Astrocyte of the cerebellum (primary cell): Measurements from ENCODE around the gene NCOA5.
A peak's percentile ranks its signal among the peaks of the same experiment; 100 is the strongest.

Experiments used
- DNase-seq: peaks from one replicate; pipeline ENCODE4 v3.0.0-alpha.2; 2011; ENCODE audit warnings: low read depth
- H3K4me3 ChIP-seq: 2 replicates; pipeline ENCODE4 v1.5.1; 2011; ENCODE audit warnings: mild to moderate bottlenecking, low read depth, low read length, moderate library complexity
- CTCF ChIP-seq: IDR thresholded peaks from 2 replicates; pipeline ENCODE4 v1.5.1; 2012; ENCODE audit warnings: low read length, low read depth, moderate library complexity, mild to moderate bottlenecking; ENCODE audit errors: missing control alignments
- in situ Hi-C: cut with HindIII; loops from 2 replicates; pipeline ENCODE4 v1.10.0; 2017; ENCODE audit warnings: low sequenced_read_pairs

NCOA5 gene

GRCh38 chr20:46030284-46031013 lies 59.3 kb downstream of the NCOA5 start:
- H3K4me3 ChIP-seq, result no peak overlapping the region
- no peak for TF ChIP-seq CTCF
- DNase-seq, result no peak
- in situ Hi-C loops, result no loop called here

GRCh38 chr20:46028772-46029371 lies 60.9 kb downstream of the NCOA5 start, which contains the start of gene SLC12A5:
Gene SLC12A5, plus strand, starts transcription at chr20:46029215. Its CDS starts 130 bp downstream, at chr20:46029345.
- in situ Hi-C loops, result no loop called here
- TF ChIP-seq CTCF, result no peak

DNA sequence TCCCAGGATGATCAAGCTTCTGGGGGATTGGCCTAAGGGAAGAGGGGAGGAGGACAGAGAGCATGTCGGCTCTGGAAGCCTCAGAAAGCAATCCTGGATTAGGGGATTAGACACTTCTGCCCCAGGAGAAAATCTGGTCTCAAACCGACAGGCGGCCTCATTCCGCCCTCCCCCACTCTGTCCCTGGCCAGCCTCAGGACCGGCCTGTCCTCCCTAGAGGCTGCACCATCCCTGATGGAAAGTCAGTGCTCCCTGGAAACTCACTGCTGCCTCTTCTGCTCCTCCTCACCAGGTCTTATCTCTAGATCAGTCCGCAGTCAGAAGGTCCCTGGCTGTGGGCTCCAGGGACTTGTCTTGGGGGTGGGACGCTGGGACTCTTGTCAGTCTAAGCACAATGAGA lies 61.7 kb downstream of the NCOA5 start:
- no peak for TF ChIP-seq CTCF
- in situ Hi-C loops, result no loop called here
- DNase-seq, result no peak
- no peak overlapping the region for H3K4me3 ChIP-seq

More at GRCh38 chr20:46028772-46029371, 60.9 kb downstream of the NCOA5 start, which contains the start of gene SLC12A5:
- H3K4me3 ChIP-seq, result no peak within 1 kb of the TSS
- no peak for DNase-seq

DNA sequence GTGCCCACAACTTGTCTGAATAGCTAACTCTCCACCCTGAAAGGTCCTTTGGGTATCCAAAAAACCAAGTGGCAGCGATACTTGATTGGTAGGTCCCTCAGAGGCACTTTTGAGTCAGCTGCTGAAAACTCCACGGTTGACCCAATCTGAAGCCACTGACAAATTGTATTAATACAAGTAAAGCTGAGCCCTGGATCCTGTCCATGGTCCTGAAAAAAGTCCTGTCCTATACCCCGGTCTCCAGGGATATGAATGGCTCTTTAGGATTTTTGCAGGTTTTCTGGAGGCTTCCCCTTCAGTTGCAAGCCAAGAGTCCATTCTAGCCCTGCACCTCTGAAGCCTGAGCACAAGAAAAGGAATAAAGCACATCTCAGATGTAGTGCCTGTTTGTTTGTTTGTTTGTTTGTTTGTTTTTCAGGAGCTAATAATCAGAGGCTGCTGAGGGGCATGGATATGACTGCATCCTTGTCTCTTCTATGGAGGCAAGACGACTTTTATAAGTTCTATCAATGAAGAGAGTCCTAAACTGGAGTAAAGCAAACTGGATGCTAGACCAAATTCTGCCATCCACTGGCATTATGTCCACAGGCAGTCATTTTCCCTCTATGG lies 62.4 kb downstream of the NCOA5 start:
- no peak overlapping the region for H3K4me3 ChIP-seq
- in situ Hi-C loops, result no loop called here
- peak; percentile 44 for DNase-seq
- no peak for TF ChIP-seq CTCF

- no peak for TF ChIP-seq CTCF
- no peak for DNase-seq
- in situ Hi-C loops, result no loop called here
- H3K4me3 ChIP-seq, result no peak overlapping the region
Observed at GRCh38 chr20:46025376-46025783, 64.4 kb downstream of the NCOA5 start.

GRCh38 chr20:46023999-46024398 lies 65.8 kb downstream of the NCOA5 start:
- no peak for DNase-seq
- in situ Hi-C loops, result no loop called here
- no peak for TF ChIP-seq CTCF
- no peak overlapping the region for H3K4me3 ChIP-seq
